Measurements from ENCODE around the gene SLC7A6OS. TPM values are rescaled to one million over a fixed set of nuclear protein-coding genes. Genes with fewer than 3 reads are reported as not detected.

SLC7A6OS gene
- 14.2 TPM for total RNA-seq
- long read RNA-seq, full-length matches to known transcripts, result 19 of 28 reads
- long read RNA-seq, partial matches to known transcripts, result 0 of 28 reads
- long read RNA-seq, other reads (novel, unspliced or antisense), result 9 of 28 reads

DNA sequence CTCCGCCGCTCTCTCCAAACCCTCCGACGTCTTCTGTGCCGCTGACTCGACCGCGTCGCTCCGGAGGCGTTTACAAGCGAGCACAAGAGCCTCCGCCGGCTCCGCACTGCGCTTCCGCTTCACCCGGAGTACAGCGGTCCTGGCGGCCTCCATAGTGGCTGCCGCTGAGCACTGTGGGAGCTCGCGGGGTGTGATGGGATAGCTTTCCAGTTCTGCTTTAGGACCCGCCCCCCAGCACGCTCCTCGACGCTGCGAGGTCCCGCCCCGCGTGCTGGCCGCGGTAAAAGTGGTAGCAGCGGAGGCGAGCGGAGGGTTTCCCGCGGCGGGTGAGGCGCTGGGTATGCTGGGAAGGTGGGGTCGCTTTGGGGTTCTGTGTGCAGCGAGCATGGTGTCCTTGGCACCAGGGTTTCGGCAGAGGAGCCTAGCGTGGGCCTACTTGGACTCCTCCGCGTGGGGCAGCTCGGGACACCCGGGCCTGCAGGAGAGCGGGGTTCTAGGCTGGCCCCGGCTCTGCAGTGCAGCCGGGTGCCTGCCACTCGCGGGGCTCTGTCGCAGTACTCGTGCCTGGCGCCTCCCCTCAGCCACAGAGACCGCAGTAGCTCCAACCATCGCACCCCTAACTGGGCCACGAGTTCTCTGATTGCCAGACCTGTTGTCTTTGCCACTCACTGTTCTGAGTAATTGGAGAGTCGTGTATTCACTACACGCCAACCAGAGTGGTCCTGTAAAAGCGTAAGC, at the start of gene SLC7A6OS, which contains the start of gene PRMT7:
Gene SLC7A6OS, minus strand, starts transcription at position 173 of the 738 bp plus-strand sequence. Its CDS starts 20 bp downstream, at position 153.
Gene PRMT7, plus strand, starts transcription at position 246 of the 738 bp plus-strand sequence. CDS start 4,961 bp downstream, outside the sequence.
- peak; percentile 94 for DNase-seq
- peak; percentile 100 for ATAC-seq
- intact Hi-C loops (cut with micrococcal nuclease), result loop anchor here (5.0 kb wide), 1 partner anchor 44 kb away; no protein-coding TSS in a partner anchor

GRCh38 chr16:68359398-68360191, 48.8 kb upstream of the SLC7A6OS start:
- DNase-seq (no peak), ATAC-seq (no peak)
- intact Hi-C loops (cut with micrococcal nuclease), result no loop called here

DNA sequence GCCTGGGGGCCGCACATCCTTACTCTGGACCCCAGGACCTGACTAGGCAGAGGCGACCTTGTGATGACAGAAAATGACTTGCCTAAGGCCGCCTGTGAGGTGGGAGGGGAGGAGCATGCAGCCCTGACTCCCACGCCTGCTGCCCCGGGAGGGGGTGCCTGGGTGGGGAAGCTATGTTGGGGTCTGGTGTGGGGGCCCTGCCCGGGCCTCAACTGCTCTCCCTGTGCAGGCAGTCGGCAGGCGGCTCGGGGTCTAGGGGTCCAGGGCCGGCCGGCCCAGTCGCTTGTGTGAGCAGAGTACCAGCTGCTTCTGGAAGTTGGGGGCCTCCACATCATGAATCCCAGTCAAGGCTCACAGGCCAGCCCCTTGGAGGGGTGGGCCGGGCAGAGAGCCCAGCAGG, 48.2 kb upstream of the SLC7A6OS start:
- DNase-seq (no peak), ATAC-seq (no peak)
- intact Hi-C loops (cut with micrococcal nuclease), result no loop called here

GRCh38 chr16:68357923-68358322, 47.2 kb upstream of the SLC7A6OS start:
- no peak for ATAC-seq

DNA sequence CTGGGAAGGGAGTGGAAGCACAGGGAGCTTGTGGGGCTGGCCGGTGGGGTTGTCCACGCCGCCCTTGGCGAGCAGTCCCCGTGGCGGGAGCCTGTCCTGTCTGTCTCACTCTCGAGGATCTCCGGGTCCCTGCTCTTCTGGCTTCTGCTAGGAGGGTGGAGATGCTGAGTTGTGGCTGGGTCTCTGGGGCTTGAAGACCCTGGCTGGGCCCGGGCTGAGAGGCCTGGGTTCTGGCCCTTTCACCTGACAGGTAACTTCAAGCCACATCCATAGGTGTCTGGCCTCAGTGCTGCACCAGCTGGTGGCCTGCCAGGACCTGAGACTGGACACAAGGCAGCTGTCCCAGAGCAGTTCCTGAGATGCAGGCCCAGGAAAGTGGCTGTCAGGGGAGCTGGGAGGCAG, 46.8 kb upstream of the SLC7A6OS start:
- ATAC-seq (no peak), DNase-seq (no peak)

More at GRCh38 chr16:68357923-68358322, 47.2 kb upstream of the SLC7A6OS start:
- DNase-seq, result no peak
- intact Hi-C loops (cut with micrococcal nuclease), result no loop called here

GRCh38 chr16:68356919-68357286, 46.2 kb upstream of the SLC7A6OS start:
- ATAC-seq, result no peak
- DNase-seq, result no peak
- intact Hi-C loops (cut with micrococcal nuclease), result no loop called here

More for the DNA sequence above, 46.8 kb upstream of the SLC7A6OS start:
- intact Hi-C loops (cut with micrococcal nuclease), result no loop called here

DNA sequence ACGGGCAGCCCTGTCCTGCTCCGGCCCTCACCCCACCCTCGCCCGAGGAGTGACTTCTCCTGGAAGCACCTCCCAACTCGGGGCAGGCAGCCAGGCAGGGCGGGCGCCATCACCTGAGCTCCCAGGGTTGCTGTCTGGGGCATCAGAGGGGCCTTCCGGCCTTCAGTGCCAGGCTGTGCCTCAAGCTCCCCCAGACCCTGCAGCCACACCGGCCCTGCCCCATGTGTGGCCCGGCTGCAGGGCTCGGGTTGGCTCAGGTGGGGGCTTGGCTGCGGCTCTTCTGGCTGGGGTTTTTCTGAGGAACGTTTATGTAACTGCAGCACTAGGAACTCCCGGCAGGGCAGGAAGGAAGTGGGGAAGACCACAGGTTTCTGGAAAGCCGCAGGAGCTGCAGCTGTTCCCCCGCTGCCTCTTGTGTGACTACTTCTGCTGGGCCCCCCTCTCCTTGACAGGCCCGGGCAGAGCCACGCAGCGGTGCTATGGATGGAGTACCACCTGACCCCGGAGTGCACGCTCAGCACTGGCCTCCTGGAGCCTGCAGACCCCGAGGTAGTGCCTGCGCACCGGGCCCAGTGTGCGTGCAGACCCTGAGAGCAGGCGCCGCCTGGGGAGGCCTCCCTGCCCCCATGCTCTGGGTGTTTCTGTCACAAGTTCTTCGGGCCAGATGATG, 45.6 kb upstream of the SLC7A6OS start:
- no peak for ATAC-seq
- intact Hi-C loops (cut with micrococcal nuclease), result no loop called here
- DNase-seq, result no peak

GRCh38 chr16:68355447-68356248, 44.9 kb upstream of the SLC7A6OS start:
- DNase-seq (no peak), ATAC-seq (no peak)
- intact Hi-C loops (cut with micrococcal nuclease), result no loop called here

DNA sequence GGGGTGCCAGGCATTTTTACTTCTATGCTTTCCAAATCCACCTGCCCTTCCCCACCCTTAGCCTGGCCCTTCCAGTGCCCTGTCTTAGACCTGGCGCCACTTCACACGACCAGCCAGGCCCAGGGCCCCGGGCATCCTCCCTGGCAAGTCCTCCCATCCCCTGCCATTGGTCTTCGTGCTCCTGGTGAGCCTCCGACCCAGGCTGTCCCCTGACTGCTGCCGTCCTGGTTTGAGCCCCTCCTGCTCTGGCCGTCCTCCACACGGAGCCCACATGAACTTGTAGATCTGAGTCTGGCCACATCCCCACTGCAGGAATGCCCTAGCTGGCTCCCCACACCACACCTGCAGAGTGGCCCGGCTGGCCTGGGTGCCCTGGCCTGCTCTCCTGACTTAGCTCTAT, 44.1 kb upstream of the SLC7A6OS start:
- intact Hi-C loops (cut with micrococcal nuclease), result no loop called here
- ATAC-seq (no peak), DNase-seq (no peak)

DNA sequence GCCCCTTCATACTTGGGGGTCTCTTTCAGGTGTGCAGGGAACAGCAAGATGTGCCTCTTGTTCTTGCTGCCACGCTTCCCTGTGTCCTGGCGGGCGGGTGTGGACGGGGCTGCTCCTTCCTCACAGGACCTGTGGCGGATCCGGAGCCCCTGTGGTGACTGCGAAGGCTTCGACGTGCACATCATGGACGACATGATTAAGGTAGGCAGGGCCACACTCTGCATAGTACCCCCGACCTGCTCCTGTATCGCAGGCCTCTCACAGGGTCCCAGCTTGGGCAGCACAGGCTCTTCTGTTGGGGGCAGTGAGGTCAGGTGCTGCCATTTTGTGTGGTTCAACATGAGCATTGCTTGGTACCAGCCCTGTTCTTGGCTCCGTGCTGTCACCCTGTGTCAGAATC, 42.6 kb upstream of the SLC7A6OS start:
- intact Hi-C loops (cut with micrococcal nuclease), result no loop called here
- ATAC-seq, result no peak
- DNase-seq, result no peak

- no peak for DNase-seq
- intact Hi-C loops (cut with micrococcal nuclease), result no loop called here
- ATAC-seq, result no peak
These were observed 41.3 kb upstream of the SLC7A6OS start for GRCh38 chr16:68351991-68352431.

DNA sequence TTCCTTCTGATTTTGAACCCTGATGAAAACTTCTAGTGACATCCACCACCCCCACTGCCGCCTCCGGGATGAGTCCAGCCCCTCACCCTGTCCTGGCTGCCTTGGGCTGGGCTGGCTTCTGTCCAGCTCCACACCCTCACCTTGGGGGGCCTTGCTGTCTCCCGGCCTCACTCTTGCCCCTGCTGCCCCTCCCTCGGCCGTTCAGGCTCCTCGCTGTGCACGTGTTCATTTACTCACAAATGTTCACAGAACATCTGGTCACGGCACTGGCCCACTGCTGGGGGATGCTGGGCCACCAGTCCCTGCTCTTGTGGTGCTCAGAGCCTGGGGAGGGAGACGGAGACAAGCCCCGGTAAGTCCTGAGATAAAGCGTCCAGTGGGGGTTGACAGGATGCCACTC, 40.7 kb upstream of the SLC7A6OS start:
- ATAC-seq (no peak), DNase-seq (no peak)
- intact Hi-C loops (cut with micrococcal nuclease), result no loop called here

GRCh38 chr16:68350813-68351350, 40.1 kb upstream of the SLC7A6OS start:
- DNase-seq (no peak), ATAC-seq (no peak)
- intact Hi-C loops (cut with micrococcal nuclease), result no loop called here

DNA sequence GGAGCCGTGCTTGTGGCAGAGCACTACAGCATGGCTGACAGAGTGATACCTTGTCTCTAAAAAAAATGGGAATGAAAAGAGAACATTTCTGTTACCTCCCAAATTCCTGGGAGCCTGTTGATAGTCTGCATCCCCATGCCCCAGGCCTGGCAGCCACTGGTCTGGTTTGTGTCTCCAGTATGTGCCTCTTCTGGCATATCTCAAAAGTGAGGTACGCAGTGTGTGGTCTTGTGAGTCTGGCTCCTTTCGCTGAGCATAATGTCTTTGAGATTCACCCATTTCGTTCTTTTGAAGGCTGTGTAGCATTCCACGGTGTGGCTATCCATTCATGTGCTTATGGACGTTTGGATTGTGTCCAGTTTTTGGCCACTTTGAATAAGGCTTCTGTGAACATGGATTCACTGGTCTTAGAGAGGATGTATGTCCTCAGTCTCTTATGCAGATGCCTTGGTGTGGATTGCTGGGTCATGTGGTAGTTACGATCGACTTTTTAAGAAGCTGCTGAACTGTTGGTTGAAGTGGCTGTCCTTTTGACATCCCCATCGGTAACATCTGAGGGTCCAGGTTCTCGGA, 39.2 kb upstream of the SLC7A6OS start:
- intact Hi-C loops (cut with micrococcal nuclease), result no loop called here
- ATAC-seq (no peak), DNase-seq (no peak)

- DNase-seq (no peak), ATAC-seq (no peak)
- intact Hi-C loops (cut with micrococcal nuclease), result no loop called here
These were observed 38.1 kb upstream of the SLC7A6OS start for GRCh38 chr16:68348639-68349445.

GRCh38 chr16:68347605-68348004, 36.9 kb upstream of the SLC7A6OS start:
- ATAC-seq (no peak), DNase-seq (no peak)
- intact Hi-C loops (cut with micrococcal nuclease), result no loop called here

- intact Hi-C loops (cut with micrococcal nuclease), result no loop called here
- DNase-seq (no peak), ATAC-seq (no peak)
These were observed 36.2 kb upstream of the SLC7A6OS start for GRCh38 chr16:68346892-68347480.
